GM13977 (cell line): ENCODE results near the gene RFT1.

ENCODE experiments used
- DNase-seq: peaks from one replicate; pipeline ENCODE4 v3.0.0; 2012; ENCODE audit warnings: low spot score
- CTCF ChIP-seq: IDR thresholded peaks from 2 replicates; pipeline ENCODE4 v1.5.1; 2012; ENCODE audit warnings: mild to moderate bottlenecking, control low read depth; ENCODE audit not compliant: insufficient read depth; ENCODE audit errors: extremely low read depth, missing control alignments
- in situ Hi-C: fragments of 300-500 bp; cut with MboI; formaldehyde crosslinking; loops from one replicate; pipeline ENCODE4 v1.12.0; 2022; ENCODE audit warnings: low sequenced_read_pairs, low pct_unique_long_range_greater_than_20kb, mixed read lengths, inconsistent platforms; ENCODE audit not compliant: unreplicated experiment

The RFT1 gene

GRCh38 chr3:53159156-53160060 lies 29.2 kb upstream of the RFT1 start:
- TF ChIP-seq CTCF = no peak
- in situ Hi-C loops = no loop called here
- DNase-seq = no peak

GRCh38 chr3:53158765-53159155 lies 28.5 kb upstream of the RFT1 start:
- no peak for TF ChIP-seq CTCF
- DNase-seq = no peak
- in situ Hi-C loops = no loop called here

DNA sequence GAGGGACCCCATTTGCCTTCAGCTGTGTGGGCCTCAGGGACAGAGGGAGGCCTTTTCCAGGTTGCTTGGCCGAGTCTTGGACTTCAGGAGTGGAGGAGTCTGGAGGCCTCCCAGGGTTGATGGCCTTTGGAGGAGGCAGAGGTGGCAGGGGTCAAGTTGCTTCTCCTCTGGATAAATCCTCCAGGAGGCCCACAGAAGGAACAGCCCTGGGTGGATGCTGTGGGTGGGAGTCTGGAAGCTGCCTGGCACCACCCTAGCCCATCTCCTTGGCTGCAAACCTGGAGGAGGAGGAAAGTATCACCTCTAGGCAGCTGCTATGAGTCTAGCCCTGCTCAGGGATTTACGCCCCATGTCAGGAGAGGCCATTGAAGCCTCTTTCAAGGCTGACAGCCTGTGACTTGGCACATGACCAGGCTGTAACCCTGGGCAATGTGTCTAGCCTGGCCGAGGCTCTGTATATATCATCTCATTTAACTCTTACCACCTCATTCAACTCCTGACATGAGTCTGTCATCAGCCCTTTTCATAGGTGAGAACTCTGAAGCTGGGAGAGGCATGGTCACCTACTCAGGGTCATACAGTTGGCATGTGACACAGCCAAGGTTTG lies 27.8 kb upstream of the RFT1 start:
- no peak for DNase-seq
- in situ Hi-C loops = no loop called here
- TF ChIP-seq CTCF = no peak

DNA sequence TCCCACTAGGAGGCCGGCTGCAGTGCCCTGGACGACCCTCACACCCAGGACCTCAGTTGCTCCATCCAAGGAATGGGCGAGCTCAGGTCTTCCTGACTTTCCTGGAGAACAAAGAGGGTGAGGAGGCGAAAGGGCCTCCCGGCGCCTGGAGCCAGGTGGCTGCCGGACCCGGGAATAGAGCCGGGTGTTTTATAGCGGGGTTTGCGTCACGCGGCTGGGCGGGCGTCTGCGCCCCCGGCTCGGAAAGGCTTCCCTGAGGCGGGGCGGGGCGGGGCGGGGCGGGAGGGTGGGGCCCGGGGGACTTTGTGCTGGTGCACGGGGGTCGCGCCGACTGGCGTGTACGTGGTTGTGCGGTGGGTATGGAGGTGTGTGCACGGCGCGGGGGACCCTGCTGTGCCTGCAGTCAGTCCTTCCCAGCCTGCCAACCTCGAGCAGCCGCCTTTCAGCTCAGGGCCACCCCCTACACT lies 26.2 kb upstream of the RFT1 start:
- DNase-seq = no peak
- in situ Hi-C loops = no loop called here
- no peak for TF ChIP-seq CTCF

- no peak for TF ChIP-seq CTCF
- in situ Hi-C loops = no loop called here
- DNase-seq = no peak
These were observed 25.5 kb upstream of the RFT1 start for GRCh38 chr3:53155760-53156159.

DNA sequence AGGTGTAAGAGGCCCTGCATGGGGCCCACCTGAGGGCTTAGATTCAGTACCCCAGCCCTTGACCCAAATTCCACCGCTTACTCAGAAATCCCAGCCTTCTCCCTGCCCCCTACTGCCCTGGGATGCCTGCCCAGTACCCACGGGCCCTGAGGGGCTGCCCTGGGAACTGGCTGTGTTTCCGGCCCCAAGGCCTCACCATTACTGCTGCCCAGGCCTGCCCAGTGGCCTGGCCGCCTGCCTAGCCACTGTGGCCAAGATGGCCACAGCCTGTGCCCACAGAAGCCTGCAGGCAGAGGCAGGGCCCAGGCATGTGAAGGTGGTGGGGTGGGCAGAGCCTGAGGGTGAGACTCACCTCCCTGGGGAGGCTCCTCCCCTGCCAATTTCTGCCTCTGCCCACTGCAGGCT lies 24.6 kb upstream of the RFT1 start:
- no peak for TF ChIP-seq CTCF
- in situ Hi-C loops = no loop called here
- DNase-seq = no peak
